ENCODE data around the gene SLC25A33.
"Not testable (repeated sequence)": the region's sequence is repeated elsewhere in the genome, so short reads cannot be mapped to it uniquely, and the experiment has no call there.

The SLC25A33 gene

GRCh38 chr1:9559673-9560072 is 20.4 kb downstream of the SLC25A33 start:
- TF ChIP-seq CTCF (IDR thresholded peaks at IDR 0.05; ENCODE audit: low read depth, low read length), result no peak
- in situ Hi-C loops (cut with HindIII; ENCODE audit: low sequenced_read_pairs), result no loop called here
- no peak for DNase-seq (ENCODE audit: low read depth, low spot score)
- no peak overlapping the region for H3K4me3 ChIP-seq (ENCODE audit: low read depth, low read length)

GRCh38 chr1:9560090-9560489 is 20.8 kb downstream of the SLC25A33 start:
- in situ Hi-C loops (cut with HindIII; ENCODE audit: low sequenced_read_pairs); H3K4me3 ChIP-seq (ENCODE audit: low read depth, low read length); DNase-seq (ENCODE audit: low read depth, low spot score): not testable (repeated sequence)

DNA sequence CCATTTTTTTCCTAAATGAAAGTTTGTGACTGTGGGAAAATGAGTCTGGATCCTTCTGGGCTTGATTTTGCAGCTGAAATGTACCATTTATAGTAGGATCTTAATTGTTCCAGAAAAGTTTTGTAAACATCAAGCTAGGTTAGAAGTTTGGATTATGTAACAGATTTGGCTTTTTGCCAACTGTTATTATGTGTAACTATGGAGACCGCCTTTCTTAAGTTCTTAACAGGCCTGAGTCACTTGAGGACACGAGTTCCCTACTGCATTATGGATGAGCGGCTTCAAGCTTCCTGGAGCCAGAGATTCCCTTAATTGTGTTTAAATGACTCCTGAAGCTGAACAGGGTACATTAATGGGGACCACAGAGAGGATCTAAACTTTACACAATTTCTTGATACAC is 22.2 kb downstream of the SLC25A33 start:
- in situ Hi-C loops (cut with HindIII; ENCODE audit: low sequenced_read_pairs), result no loop called here
- no peak for TF ChIP-seq CTCF (IDR thresholded peaks at IDR 0.05; ENCODE audit: low read depth, low read length)
- DNase-seq (ENCODE audit: low read depth, low spot score), result peak; percentile 93
- no peak overlapping the region for H3K4me3 ChIP-seq (ENCODE audit: low read depth, low read length)

GRCh38 chr1:9569267-9569666 is 30.0 kb downstream of the SLC25A33 start:
- no peak overlapping the region for H3K4me3 ChIP-seq (ENCODE audit: low read depth, low read length)
- no peak for DNase-seq (ENCODE audit: low read depth, low spot score)
- TF ChIP-seq CTCF (IDR thresholded peaks at IDR 0.05; ENCODE audit: low read depth, low read length), result no peak
- in situ Hi-C loops (cut with HindIII; ENCODE audit: low sequenced_read_pairs), result no loop called here

- H3K4me3 ChIP-seq (ENCODE audit: low read depth, low read length); DNase-seq (ENCODE audit: low read depth, low spot score); in situ Hi-C loops (cut with HindIII; ENCODE audit: low sequenced_read_pairs): not testable (repeated sequence)
Measured at GRCh38 chr1:9570886-9571529, 31.7 kb downstream of the SLC25A33 start.

DNA sequence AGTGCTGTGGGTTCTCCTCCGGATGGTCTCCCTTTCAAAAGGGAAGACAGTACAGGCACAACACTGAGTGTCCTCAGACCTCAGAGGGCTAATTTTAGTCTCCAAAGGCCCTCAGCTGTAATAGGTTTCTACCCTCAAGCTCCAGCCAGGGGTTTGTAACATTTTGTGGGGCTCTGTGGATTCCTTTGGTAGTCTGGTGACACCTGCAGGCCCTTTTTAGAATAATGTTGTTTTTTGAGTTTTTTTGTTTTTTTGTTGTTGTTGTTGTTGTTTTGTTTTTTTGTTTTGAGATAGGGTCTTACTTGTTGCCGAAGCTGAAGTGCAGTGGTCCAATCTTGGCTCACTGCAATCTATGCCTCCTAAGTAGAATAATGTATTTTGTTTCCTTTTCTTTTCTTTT is 34.5 kb downstream of the SLC25A33 start:
- H3K4me3 ChIP-seq (ENCODE audit: low read depth, low read length), result no peak overlapping the region
- TF ChIP-seq CTCF (IDR thresholded peaks at IDR 0.05; ENCODE audit: low read depth, low read length), result peak; percentile 33
- DNase-seq (ENCODE audit: low read depth, low spot score), result peak; percentile 9
- in situ Hi-C loops (cut with HindIII; ENCODE audit: low sequenced_read_pairs), result no loop called here

- no peak overlapping the region for H3K4me3 ChIP-seq (ENCODE audit: low read depth, low read length)
- TF ChIP-seq CTCF (IDR thresholded peaks at IDR 0.05; ENCODE audit: low read depth, low read length), result no peak
- in situ Hi-C loops (cut with HindIII; ENCODE audit: low sequenced_read_pairs), result no loop called here
- no peak for DNase-seq (ENCODE audit: low read depth, low spot score)
Measured at GRCh38 chr1:9575486-9575885, 36.2 kb downstream of the SLC25A33 start.

DNA sequence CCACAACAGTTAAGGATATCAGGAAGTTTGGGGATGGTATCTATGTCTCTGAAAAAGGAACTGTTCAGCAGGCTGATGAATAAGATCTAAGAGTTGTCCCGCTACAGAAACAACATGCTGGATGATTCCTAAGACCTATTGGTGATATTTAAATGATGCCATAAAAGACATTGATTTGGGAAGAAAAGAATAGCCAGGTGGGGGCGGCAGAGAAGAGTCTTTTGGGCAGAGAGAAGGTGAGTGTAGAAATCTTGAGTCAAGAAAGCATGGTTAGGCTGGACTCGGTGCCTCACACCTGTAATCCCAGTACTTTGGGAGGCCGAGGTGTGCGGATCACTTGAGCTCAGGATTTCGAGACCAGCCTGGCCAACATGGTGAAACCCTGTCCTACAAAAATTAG is 37.6 kb downstream of the SLC25A33 start:
- in situ Hi-C loops (cut with HindIII; ENCODE audit: low sequenced_read_pairs), result no loop called here
- no peak for DNase-seq (ENCODE audit: low read depth, low spot score)
- TF ChIP-seq CTCF (IDR thresholded peaks at IDR 0.05; ENCODE audit: low read depth, low read length), result no peak
- H3K4me3 ChIP-seq (ENCODE audit: low read depth, low read length), result no peak overlapping the region

All from astrocyte of the spinal cord (primary cell).